ENCODE data around the gene ATP7A.

DNA sequence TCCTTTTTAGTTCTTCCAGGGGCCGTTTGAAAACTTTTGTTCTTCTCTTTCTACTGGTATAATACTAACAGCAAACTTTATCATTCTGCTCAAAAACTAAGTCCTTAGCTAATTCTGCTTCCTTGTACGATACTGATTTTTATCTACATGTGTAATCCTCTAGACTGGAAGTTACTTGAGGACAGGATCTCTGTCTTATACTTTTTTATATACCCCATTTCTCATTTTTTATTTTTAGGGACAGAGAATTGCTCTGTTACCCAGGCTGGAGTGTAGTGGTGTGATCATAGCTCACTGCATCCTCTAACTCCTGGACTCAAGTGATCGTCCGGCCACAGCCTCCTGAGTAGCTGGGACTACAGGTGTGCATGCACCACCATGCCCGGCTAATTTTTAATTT lies 9.0 kb upstream of the ATP7A start:
- no peak for TF ChIP-seq CTCF (IDR thresholded peaks at IDR 0.05)
- no peak for TF ChIP-seq EP300 (IDR thresholded peaks at IDR 0.05)
